Transverse colon (tissue), 4 donors: ENCODE measurements around the gene LAMA2.

Source experiments
- CTCF ChIP-seq, 5 experiments: fragments of 200-600 bp in 3 of 5; fragments of 450-650 bp in 2 of 5; sonication (generic) in 3 of 5; IDR thresholded peaks; 1 replicate in 2 of 5; 2 replicates in 3 of 5; pipeline ENCODE4 v1.5.1; 2016 to 2017; ENCODE audit warnings: antibody characterized with exemption in 5 of 5, inconsistent platforms in 3 of 5, mild to moderate bottlenecking in 2 of 5, moderate library complexity in 1 of 5
- EP300 ChIP-seq: sonication (generic); formaldehyde crosslinking; IDR thresholded peaks from one replicate; pipeline ENCODE4 v1.6.1; 2017; ENCODE audit warnings: antibody characterized with exemption, low read depth
- POLR2AphosphoS5 ChIP-seq, 3 donors: sonication (generic); formaldehyde crosslinking; IDR thresholded peaks; one replicate each; pipeline ENCODE4 v1.6.1; 2016; ENCODE audit warnings: antibody characterized with exemption in 3 of 3

DNA sequence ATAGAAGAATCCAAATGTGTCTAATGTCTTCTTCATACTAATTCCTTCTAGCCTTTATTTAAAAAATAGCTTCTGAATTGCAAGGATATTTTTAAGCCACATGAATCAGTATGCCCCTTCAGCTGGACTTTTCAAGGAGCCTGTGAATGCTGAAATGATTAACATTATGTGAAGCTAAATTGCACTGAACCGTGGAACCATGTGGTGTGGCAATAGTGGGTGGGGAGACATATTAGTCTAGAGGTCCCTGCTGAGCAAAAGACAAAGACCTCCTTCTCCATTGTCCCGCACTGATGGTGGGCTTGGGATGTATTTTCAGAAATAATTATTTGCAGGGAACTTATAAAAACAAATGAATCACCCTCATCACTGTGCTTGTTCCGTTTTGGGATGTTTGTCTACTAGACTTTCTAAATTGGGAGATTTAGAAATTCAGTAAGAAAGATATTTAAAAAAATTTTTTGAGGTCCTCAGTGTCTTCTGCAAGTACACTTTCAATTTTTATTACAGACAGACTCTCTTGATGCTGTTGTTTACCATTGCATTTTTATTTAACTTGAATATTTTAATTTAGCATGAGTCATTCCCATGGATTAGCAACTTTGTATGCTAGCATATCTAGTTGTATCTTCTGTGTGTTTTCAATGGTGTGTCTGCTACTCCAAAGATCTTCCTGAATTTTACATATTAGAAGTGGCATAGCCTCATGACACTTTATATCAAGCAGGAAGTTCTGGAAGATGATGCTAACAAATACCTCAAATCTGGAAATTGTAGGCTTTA is 238.1 kb downstream of the LAMA2 start:
- TF ChIP-seq CTCF (IDR thresholded peaks at IDR 0.05) (no peak), EP300 (no peak), POLR2AphosphoS5 (IDR thresholded peaks at IDR 0.05) (no peak)
